Transverse colon (tissue), 4 donors: ENCODE measurements around the gene BTD. TPM values are rescaled to one million over a fixed set of nuclear protein-coding genes. Genes with fewer than 3 reads are reported as not detected.

ENCODE experiments used
- DNase-seq: peaks from one replicate; pipeline ENCODE4 v3.0.0-alpha.2; 2019
- H3K27ac ChIP-seq, 4 donors: fragments of 200-600 bp; sonication (generic); 2 replicates each; pipeline ENCODE4 v1.5.1; 2016 to 2018; ENCODE audit warnings: inconsistent platforms in 4 of 4
- H3K27me3 ChIP-seq: fragments of 200-600 bp; sonication (generic); 2 replicates; pipeline ENCODE4 v1.5.1; 2017; ENCODE audit warnings: inconsistent platforms
- H3K36me3 ChIP-seq, 4 donors: fragments of 200-600 bp; sonication (generic); 2 replicates each; pipeline ENCODE4 v1.5.1; 2017 to 2019; ENCODE audit warnings: inconsistent platforms in 4 of 4
- H3K4me1 ChIP-seq, 4 donors: fragments of 200-600 bp; sonication (generic); 2 replicates each; pipeline ENCODE4 v1.5.1; 2017 to 2020; ENCODE audit warnings: inconsistent platforms in 4 of 4
- H3K4me3 ChIP-seq, 4 donors: fragments of 200-600 bp; sonication (generic); 1 replicate in 1 of 4; 2 replicates in 3 of 4; pipeline versions ENCODE4 v1.5.1 to v1.6.1; 2017 to 2019; ENCODE audit warnings: inconsistent platforms in 4 of 4
- H3K9me3 ChIP-seq, 2 donors: fragments of 200-600 bp; sonication (generic); 2 replicates each; pipeline ENCODE4 v1.5.1; 2017 to 2019; ENCODE audit warnings: inconsistent platforms in 2 of 2
- EP300 ChIP-seq: sonication (generic); formaldehyde crosslinking; IDR thresholded peaks from one replicate; pipeline ENCODE4 v1.6.1; 2017; ENCODE audit warnings: antibody characterized with exemption, low read depth
- POLR2A ChIP-seq: fragments of 450-650 bp; IDR thresholded peaks from one replicate; pipeline ENCODE4 v1.6.1; 2016; ENCODE audit warnings: antibody characterized with exemption, mild to moderate bottlenecking, moderate library complexity
- POLR2AphosphoS5 ChIP-seq, 3 donors: sonication (generic); formaldehyde crosslinking; IDR thresholded peaks; one replicate each; pipeline ENCODE4 v1.6.1; 2016; ENCODE audit warnings: antibody characterized with exemption in 3 of 3
- WGBS, 2 donors: methylation state at CpG; one replicate each; pipeline ENCODE4 v1.1.5; 2018; ENCODE audit warnings: low coverage in 1 of 2; 5-methylcytosine and 5-hydroxymethylcytosine counted together
- in situ Hi-C, 4 donors: fragments of 200-750 bp; cut with MboI; loops; one replicate each; pipeline versions ENCODE4 v1.15.0 to v1.15.1; 2017; ENCODE audit warnings: low sequenced_read_pairs in 3 of 4, low pct_ligation_motif_present in 1 of 4, low pct_unique_long_range_greater_than_20kb in 1 of 4
- intact Hi-C: fragments of 100-400 bp; cut with DNase I; formaldehyde crosslinking; loops from one replicate; pipeline ENCODE4 v1.15.1; 2023; ENCODE audit warnings: low total_unique reads
- total RNA-seq, 4 donors: library from RNA; depleted of rRNA; stranded (reverse); fragments of >200 nt; gene quantifications; one replicate each; pipeline ENCODE4 v1.1.0, GENCODE V29; 2016
- TF ChIP-seq, protein P1 (sequence below), 5 experiments: fragments of 200-600 bp in 3 of 5; fragments of 450-650 bp in 2 of 5; sonication (generic) in 3 of 5; IDR thresholded peaks; 1 replicate in 2 of 5; 2 replicates in 3 of 5; pipeline ENCODE4 v1.5.1; 2016 to 2017; ENCODE audit warnings: antibody characterized with exemption in 5 of 5, inconsistent platforms in 3 of 5, mild to moderate bottlenecking in 2 of 5, moderate library complexity in 1 of 5

The BTD gene
- total RNA-seq, 4 donors from 2014 or later: 21.3 to 49.6 (median 36.3) TPM

GRCh38 chr3:15631426-15632211 is 30.1 kb downstream of the BTD start:
- DNase-seq: no peak
- intact Hi-C loops: no loop called here
- H3K27me3 ChIP-seq: no peaks in the 10 kb centered on the region
- TF ChIP-seq EP300 (no peak), POLR2AphosphoS5 (IDR thresholded peaks at IDR 0.05) (no peak), POLR2A (no peak)
- TF ChIP-seq, protein P1, sequence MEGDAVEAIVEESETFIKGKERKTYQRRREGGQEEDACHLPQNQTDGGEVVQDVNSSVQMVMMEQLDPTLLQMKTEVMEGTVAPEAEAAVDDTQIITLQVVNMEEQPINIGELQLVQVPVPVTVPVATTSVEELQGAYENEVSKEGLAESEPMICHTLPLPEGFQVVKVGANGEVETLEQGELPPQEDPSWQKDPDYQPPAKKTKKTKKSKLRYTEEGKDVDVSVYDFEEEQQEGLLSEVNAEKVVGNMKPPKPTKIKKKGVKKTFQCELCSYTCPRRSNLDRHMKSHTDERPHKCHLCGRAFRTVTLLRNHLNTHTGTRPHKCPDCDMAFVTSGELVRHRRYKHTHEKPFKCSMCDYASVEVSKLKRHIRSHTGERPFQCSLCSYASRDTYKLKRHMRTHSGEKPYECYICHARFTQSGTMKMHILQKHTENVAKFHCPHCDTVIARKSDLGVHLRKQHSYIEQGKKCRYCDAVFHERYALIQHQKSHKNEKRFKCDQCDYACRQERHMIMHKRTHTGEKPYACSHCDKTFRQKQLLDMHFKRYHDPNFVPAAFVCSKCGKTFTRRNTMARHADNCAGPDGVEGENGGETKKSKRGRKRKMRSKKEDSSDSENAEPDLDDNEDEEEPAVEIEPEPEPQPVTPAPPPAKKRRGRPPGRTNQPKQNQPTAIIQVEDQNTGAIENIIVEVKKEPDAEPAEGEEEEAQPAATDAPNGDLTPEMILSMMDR (IDR thresholded peaks at IDR 0.05): no peak
- in situ Hi-C loops: loop anchor here (5.0 to 25.0 kb wide), 4 partner anchors 173 to 631 kb away; partner anchors contain the start of genes DPH3 (in 1 of the 4) and OXNAD1 (in 1 of the 4)
- no peaks in the 10 kb centered on the region for H3K36me3 ChIP-seq
- H3K27ac ChIP-seq: peak overlapping the region in 1 of 4 donors; percentile 61
- peaks cover 11 to 37% (median 13%) of the 10 kb centered on the region in 4 donors for H3K4me1 ChIP-seq
- 91 to 92% methylated on average over 9 to 12 of the region's 12 CpGs for WGBS, 2 donors
- H3K9me3 ChIP-seq: no peaks in the 10 kb centered on the region
- H3K4me3 ChIP-seq: no peak overlapping the region

- intact Hi-C loops: no loop called here
- TF ChIP-seq EP300: no peak
- no peak for TF ChIP-seq POLR2A
- TF ChIP-seq POLR2AphosphoS5 (IDR thresholded peaks at IDR 0.05): no peak
- TF ChIP-seq, protein P1 (IDR thresholded peaks at IDR 0.05): no peak
- Histone ChIP-seq H3K4me3 (no peak overlapping the region), H3K9me3 (no peaks in the 10 kb centered on the region), H3K27me3 (no peaks in the 10 kb centered on the region), H3K36me3 (no peaks in the 10 kb centered on the region), H3K4me1 (peaks cover 11 to 40% (median 18%) of the 10 kb centered on the region in 4 donors), H3K27ac (no peak overlapping the region)
- WGBS, 2 donors: 90 to 100% methylated on average over 2 of the region's 4 CpGs
- in situ Hi-C loops: loop anchor here (5.0 to 25.0 kb wide), 4 partner anchors 173 to 630 kb away; partner anchors contain the start of genes DPH3 (in 1 of the 4) and OXNAD1 (in 1 of the 4)
- DNase-seq: no peak
Observed at GRCh38 chr3:15632212-15632580, 30.7 kb downstream of the BTD start.

- DNase-seq: no peak
- intact Hi-C loops: no loop called here
- no peaks in the 10 kb centered on the region for H3K27me3 ChIP-seq
- no peaks in the 10 kb centered on the region for H3K36me3 ChIP-seq
- TF ChIP-seq, protein P1 (IDR thresholded peaks at IDR 0.05): no peak
- TF ChIP-seq POLR2A: no peak
- no peak for TF ChIP-seq POLR2AphosphoS5 (IDR thresholded peaks at IDR 0.05)
- no peak for TF ChIP-seq EP300
- in situ Hi-C loops: loop anchor here (5.0 to 25.0 kb wide), 4 partner anchors 172 to 629 kb away; partner anchors contain the start of genes DPH3 (in 1 of the 4) and OXNAD1 (in 1 of the 4)
- WGBS, 2 donors: 87 to 94% methylated on average over 5 of the region's 5 CpGs
- H3K4me3 ChIP-seq: no peak overlapping the region
- peaks cover 11 to 40% (median 19%) of the 10 kb centered on the region in 4 donors for H3K4me1 ChIP-seq
- H3K9me3 ChIP-seq: no peaks in the 10 kb centered on the region
- peak overlapping the region in 3 of 4 donors; percentile 73 to 84 (median 79) for H3K27ac ChIP-seq
Observed at GRCh38 chr3:15633159-15633558, 31.6 kb downstream of the BTD start.

DNA sequence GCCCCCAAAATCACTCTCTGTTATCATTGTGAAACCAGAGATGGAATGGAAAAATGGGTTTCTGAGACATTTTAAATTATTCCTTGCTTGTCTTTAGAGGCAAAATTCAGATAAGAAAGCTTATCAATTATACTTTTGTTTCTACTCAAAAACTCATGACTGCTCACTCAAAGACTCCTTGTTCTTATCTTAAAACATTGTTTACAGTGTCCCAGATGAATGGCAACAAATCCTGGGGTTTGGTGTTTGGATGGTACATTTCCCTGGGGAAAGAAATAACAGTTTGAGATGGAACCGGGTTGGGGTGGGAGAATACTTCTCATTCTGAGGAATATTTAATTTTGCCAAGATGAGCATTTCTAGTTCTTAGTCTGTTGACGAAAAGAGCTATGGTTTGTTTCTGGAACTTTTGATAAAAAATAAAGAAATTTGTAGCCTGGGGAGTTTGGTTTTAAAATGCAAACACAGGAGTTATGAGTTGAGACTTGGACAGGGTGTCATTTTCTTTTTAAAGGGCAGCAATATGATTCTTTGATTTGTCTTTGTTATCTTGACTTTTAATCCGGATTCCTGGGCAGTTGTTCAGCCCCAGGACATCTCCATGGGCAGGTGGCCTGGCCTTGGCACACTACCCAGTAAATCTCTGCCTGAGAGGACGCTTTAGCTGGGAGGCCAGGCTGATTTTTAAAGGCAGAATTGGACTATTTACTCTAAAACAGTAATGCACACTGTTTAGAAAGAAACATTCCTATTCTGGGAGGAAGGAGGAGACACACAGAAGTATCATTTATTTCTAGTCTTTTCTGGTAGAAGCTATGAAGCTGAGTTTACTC is 32.4 kb downstream of the BTD start:
- Histone ChIP-seq H3K4me1 (peaks cover 15 to 40% (median 19%) of the 10 kb centered on the region in 4 donors), H3K4me3 (no peak overlapping the region), H3K27ac (peak overlapping the region; percentile 73 to 84 (median 78)), H3K36me3 (no peaks in the 10 kb centered on the region), H3K9me3 (no peaks in the 10 kb centered on the region), H3K27me3 (no peaks in the 10 kb centered on the region)
- TF ChIP-seq POLR2AphosphoS5 (IDR thresholded peaks at IDR 0.05): no peak
- TF ChIP-seq EP300: no peak
- TF ChIP-seq, protein P1 (IDR thresholded peaks at IDR 0.05): no peak
- TF ChIP-seq POLR2A: no peak
- intact Hi-C loops (no loop called here), in situ Hi-C loops (loop anchor here (5.0 to 25.0 kb wide), 4 partner anchors 171 to 628 kb away; partner anchors contain the start of genes DPH3 (in 1 of the 4) and OXNAD1 (in 1 of the 4))
- no peak for DNase-seq
- 46 to 55% methylated on average over 3 to 4 of the region's 4 CpGs for WGBS, 2 donors
